MG63 (cell line): ENCODE measurements around the gene ZNF22. TPM values are rescaled to one million over a fixed set of nuclear protein-coding genes. Genes with fewer than 3 reads are reported as not detected.
"Not testable (repeated sequence)": the region's sequence is repeated elsewhere in the genome, so short reads cannot be mapped to it uniquely, and the experiment has no call there.

Source experiments
- DNase-seq: peaks from one replicate; pipeline ENCODE4 v3.0.0-alpha.2; 2020
- H3K27me3 ChIP-seq: fragments of 250-450 bp; sonication (Bioruptor Pico); 2 replicates; pipeline ENCODE4 v1.5.1; 2020; ENCODE audit warnings: mild to moderate bottlenecking, moderate library complexity
- H3K36me3 ChIP-seq: fragments of 250-450 bp; sonication (Bioruptor Pico); 2 replicates; pipeline ENCODE4 v1.5.1; 2020; ENCODE audit warnings: mild to moderate bottlenecking, moderate library complexity
- H3K4me3 ChIP-seq: fragments of 250-450 bp; sonication (Bioruptor Pico); 2 replicates; pipeline ENCODE4 v1.5.1; 2020; ENCODE audit warnings: mild to moderate bottlenecking, moderate library complexity
- H3K9me3 ChIP-seq: fragments of 250-450 bp; sonication (Bioruptor Pico); 2 replicates; pipeline ENCODE4 v1.5.1; 2020; ENCODE audit warnings: mild to moderate bottlenecking, moderate library complexity
- total RNA-seq: library from RNA; depleted of rRNA; stranded (reverse); fragments of >200 nt; shearing (Covaris generic); gene quantifications from 2 replicates; pipeline ENCODE4 v1.2.3, GENCODE V29; 2014; ENCODE audit warnings: low replicate concordance; rRNA removed

Gene ZNF22
- total RNA-seq, 1 experiment from 2014 or later = 15.5 TPM

GRCh38 chr10:45014557-45014956 lies 13.8 kb downstream of the ZNF22 start:
- H3K27me3 ChIP-seq, H3K9me3 ChIP-seq, H3K4me3 ChIP-seq, H3K36me3 ChIP-seq, DNase-seq: not testable (repeated sequence)

- Histone ChIP-seq H3K4me3 (no peak overlapping the region), H3K9me3 (no peaks in the 10 kb centered on the region), H3K36me3 (no peaks in the 10 kb centered on the region), H3K27me3 (peaks cover 4% of the 10 kb centered on the region; the same call in 1 of the 2 replicates)
- no peak for DNase-seq
Measured at GRCh38 chr10:45015590-45015989, 14.9 kb downstream of the ZNF22 start.

GRCh38 chr10:45023426-45023825 lies 22.7 kb downstream of the ZNF22 start:
- no peak for DNase-seq
- H3K36me3 ChIP-seq = no peaks in the 10 kb centered on the region
- no peak overlapping the region for H3K4me3 ChIP-seq
- H3K9me3 ChIP-seq = peaks cover 4% of the 10 kb centered on the region; the same call in 1 of the 2 replicates
- no peaks in the 10 kb centered on the region for H3K27me3 ChIP-seq

GRCh38 chr10:45034301-45034700 lies 33.6 kb downstream of the ZNF22 start:
- DNase-seq = peak; percentile 12
- no peaks in the 10 kb centered on the region for H3K36me3 ChIP-seq
- H3K27me3 ChIP-seq = no peaks in the 10 kb centered on the region
- peaks cover 5% of the 10 kb centered on the region; the same call in 1 of the 2 replicates for H3K9me3 ChIP-seq
- H3K4me3 ChIP-seq = no peak overlapping the region

GRCh38 chr10:45035673-45036072 lies 35.0 kb downstream of the ZNF22 start:
- DNase-seq = no peak
- no peaks in the 10 kb centered on the region for H3K36me3 ChIP-seq
- H3K27me3 ChIP-seq = no peaks in the 10 kb centered on the region
- no peak overlapping the region for H3K4me3 ChIP-seq
- H3K9me3 ChIP-seq = no peaks in the 10 kb centered on the region

- no peak overlapping the region for H3K4me3 ChIP-seq
- no peaks in the 10 kb centered on the region; the same call in 1 of the 2 replicates for H3K9me3 ChIP-seq
- H3K36me3 ChIP-seq = no peaks in the 10 kb centered on the region
- DNase-seq = no peak
- H3K27me3 ChIP-seq = no peaks in the 10 kb centered on the region
Measured at GRCh38 chr10:45040921-45041542, 40.3 kb downstream of the ZNF22 start.

- H3K4me3 ChIP-seq = no peak overlapping the region
- H3K9me3 ChIP-seq = no peaks in the 10 kb centered on the region; the same call in 1 of the 2 replicates
- no peaks in the 10 kb centered on the region for H3K27me3 ChIP-seq
- no peaks in the 10 kb centered on the region for H3K36me3 ChIP-seq
- DNase-seq = no peak
Measured at GRCh38 chr10:45044290-45044689, 43.6 kb downstream of the ZNF22 start.

- Histone ChIP-seq H3K27me3 (no peaks in the 10 kb centered on the region), H3K36me3 (no peaks in the 10 kb centered on the region), H3K4me3 (no peak overlapping the region), H3K9me3 (no peaks in the 10 kb centered on the region)
- DNase-seq = no peak
Measured at GRCh38 chr10:45050551-45051235, 50.0 kb downstream of the ZNF22 start.

GRCh38 chr10:45052700-45053099 lies 52.0 kb downstream of the ZNF22 start:
- Histone ChIP-seq H3K27me3 (no peaks in the 10 kb centered on the region), H3K4me3 (no peak overlapping the region), H3K9me3 (no peaks in the 10 kb centered on the region), H3K36me3 (no peaks in the 10 kb centered on the region)
- DNase-seq = no peak

- Histone ChIP-seq H3K4me3 (no peak overlapping the region), H3K36me3 (no peaks in the 10 kb centered on the region), H3K9me3 (no peaks in the 10 kb centered on the region), H3K27me3 (no peaks in the 10 kb centered on the region)
- no peak for DNase-seq
Measured at GRCh38 chr10:45053569-45054100, 52.9 kb downstream of the ZNF22 start.

Other genes starting within 250 kb of the ZNF22 start
- not detected in 2 replicates for gene TMEM72, start 89.6 kb upstream of the ZNF22 start, total RNA-seq
- 0.15 and 0.26 TPM in 2 replicates for gene RASSF4, start 41.1 kb upstream of the ZNF22 start, total RNA-seq
- 0.44 and 3.5 TPM in 2 replicates for gene DEPP1, start 22.1 kb upstream of the ZNF22 start, total RNA-seq